ENCODE results near the gene CHST15. TPM values are rescaled to one million over a fixed set of nuclear protein-coding genes. Genes with fewer than 3 reads are reported as not detected.

CHST15 gene
- not detected in 2 replicates for total RNA-seq (2014; rRNA removed; shearing (Covaris generic))

GRCh38 chr10:124092860-124093773, at the start of gene CHST15:
Gene CHST15, minus strand, starts transcription at chr10:124093598. Its CDS starts 47,386 bp downstream, at chr10:124046212.
- no peak for DNase-seq (ENCODE audit: low spot score)
- in situ Hi-C loops (cut with HindIII; ENCODE audit: low sequenced_read_pairs): no loop called here

GRCh38 chr10:124142960-124143359, 49.6 kb upstream of the CHST15 start:
- in situ Hi-C loops (cut with HindIII; ENCODE audit: low sequenced_read_pairs): no loop called here
- DNase-seq (ENCODE audit: low spot score): no peak

- in situ Hi-C loops (cut with HindIII; ENCODE audit: low sequenced_read_pairs): no loop called here
- no peak for DNase-seq (ENCODE audit: low spot score)
These were observed 48.8 kb upstream of the CHST15 start for GRCh38 chr10:124142006-124142739.

- in situ Hi-C loops (cut with HindIII; ENCODE audit: low sequenced_read_pairs): no loop called here
These were observed 45.5 kb upstream of the CHST15 start for GRCh38 chr10:124138883-124139348.

GRCh38 chr10:124138195-124138882, 44.9 kb upstream of the CHST15 start:
- in situ Hi-C loops (cut with HindIII; ENCODE audit: low sequenced_read_pairs): no loop called here
- peak; percentile 48 for DNase-seq (ENCODE audit: low spot score)

More at GRCh38 chr10:124138883-124139348, 45.5 kb upstream of the CHST15 start:
- DNase-seq (ENCODE audit: low spot score): no peak

- in situ Hi-C loops (cut with HindIII; ENCODE audit: low sequenced_read_pairs): no loop called here
- no peak for DNase-seq (ENCODE audit: low spot score)
These were observed 41.0 kb upstream of the CHST15 start for GRCh38 chr10:124134251-124134893.

- in situ Hi-C loops (cut with HindIII; ENCODE audit: low sequenced_read_pairs): no loop called here
These were observed 39.5 kb upstream of the CHST15 start for GRCh38 chr10:124132876-124133275.

GRCh38 chr10:124132306-124132705, 38.9 kb upstream of the CHST15 start:
- in situ Hi-C loops (cut with HindIII; ENCODE audit: low sequenced_read_pairs): no loop called here
- no peak for DNase-seq (ENCODE audit: low spot score)

More at GRCh38 chr10:124132876-124133275, 39.5 kb upstream of the CHST15 start:
- no peak for DNase-seq (ENCODE audit: low spot score)

- in situ Hi-C loops (cut with HindIII; ENCODE audit: low sequenced_read_pairs): no loop called here
- DNase-seq (ENCODE audit: low spot score): no peak
These were observed 37.8 kb upstream of the CHST15 start for GRCh38 chr10:124131172-124131571.

GRCh38 chr10:124130198-124130900, 37.0 kb upstream of the CHST15 start:
- in situ Hi-C loops (cut with HindIII; ENCODE audit: low sequenced_read_pairs): no loop called here
- DNase-seq (ENCODE audit: low spot score): no peak

- in situ Hi-C loops (cut with HindIII; ENCODE audit: low sequenced_read_pairs): no loop called here
- no peak for DNase-seq (ENCODE audit: low spot score)
These were observed 36.1 kb upstream of the CHST15 start for GRCh38 chr10:124129471-124129870.

- no peak for DNase-seq (ENCODE audit: low spot score)
- in situ Hi-C loops (cut with HindIII; ENCODE audit: low sequenced_read_pairs): no loop called here
These were observed 35.4 kb upstream of the CHST15 start for GRCh38 chr10:124128811-124129145.

- DNase-seq (ENCODE audit: low spot score): no peak
- in situ Hi-C loops (cut with HindIII; ENCODE audit: low sequenced_read_pairs): no loop called here
These were observed 34.8 kb upstream of the CHST15 start for GRCh38 chr10:124127965-124128810.

- in situ Hi-C loops (cut with HindIII; ENCODE audit: low sequenced_read_pairs): no loop called here
- no peak for DNase-seq (ENCODE audit: low spot score)
These were observed 34.2 kb upstream of the CHST15 start for GRCh38 chr10:124127563-124127962.

GRCh38 chr10:124126983-124127385, 33.6 kb upstream of the CHST15 start:
- in situ Hi-C loops (cut with HindIII; ENCODE audit: low sequenced_read_pairs): no loop called here
- DNase-seq (ENCODE audit: low spot score): no peak

GRCh38 chr10:124126145-124126982, 33.0 kb upstream of the CHST15 start:
- DNase-seq (ENCODE audit: low spot score): no peak
- in situ Hi-C loops (cut with HindIII; ENCODE audit: low sequenced_read_pairs): no loop called here
